GM12891 (cell line): Measurements from ENCODE around the gene ZCCHC7.
A peak's percentile ranks its signal among the peaks of the same experiment; 100 is the strongest.

ENCODE experiments used
- DNase-seq: peaks from one replicate; pipeline ENCODE4 v3.0.0; 2011; ENCODE audit warnings: low spot score; ENCODE audit not compliant: insufficient read length
- FAIRE-seq: peaks from 2 replicates; lab custom pipeline; 2011; peaks lifted over from hg19 to GRCh38; lab: Jason Lieb, UNC
- PAX5 ChIP-seq: IDR thresholded peaks from 2 replicates; pipeline ENCODE4 v1.6.1; 2011; ENCODE audit warnings: low read length, moderate library complexity, mild to moderate bottlenecking; ENCODE audit not compliant: insufficient read depth, severe bottlenecking
- POLR2A ChIP-seq: IDR thresholded peaks from 2 replicates; pipeline ENCODE4 v1.6.1; 2011; ENCODE audit warnings: low read depth, low read length, control low read depth
- POLR2AphosphoS5 ChIP-seq: IDR thresholded peaks from 2 replicates; pipeline ENCODE4 v1.6.1; 2011; ENCODE audit warnings: low read depth, low read length, control low read depth
- POU2F2 ChIP-seq: IDR thresholded peaks from 2 replicates; pipeline ENCODE4 v1.6.1; 2011; ENCODE audit warnings: low read depth, mild to moderate bottlenecking, control low read depth, low read length, moderate library complexity
- SPI1 ChIP-seq: IDR thresholded peaks from 2 replicates; pipeline ENCODE4 v1.6.1; 2011; ENCODE audit warnings: low read depth, low read length, control low read depth
- TAF1 ChIP-seq: IDR thresholded peaks from 2 replicates; pipeline ENCODE4 v1.6.1; 2011; ENCODE audit warnings: low read depth, low read length, control low read depth

The ZCCHC7 gene

GRCh38 chr9:37343724-37344123, 223.3 kb downstream of the ZCCHC7 start:
- FAIRE-seq: no peak
- DNase-seq: no peak
- TF ChIP-seq POLR2A (no peak), POLR2AphosphoS5 (no peak), PAX5 (no peak), POU2F2 (no peak), TAF1 (no peak), SPI1 (no peak)

- TF ChIP-seq SPI1 (no peak), POU2F2 (no peak), PAX5 (no peak), POLR2AphosphoS5 (no peak), POLR2A (no peak), TAF1 (no peak)
- no peak for FAIRE-seq
- DNase-seq: no peak
These were observed 224.7 kb downstream of the ZCCHC7 start for GRCh38 chr9:37345038-37345437.

DNA sequence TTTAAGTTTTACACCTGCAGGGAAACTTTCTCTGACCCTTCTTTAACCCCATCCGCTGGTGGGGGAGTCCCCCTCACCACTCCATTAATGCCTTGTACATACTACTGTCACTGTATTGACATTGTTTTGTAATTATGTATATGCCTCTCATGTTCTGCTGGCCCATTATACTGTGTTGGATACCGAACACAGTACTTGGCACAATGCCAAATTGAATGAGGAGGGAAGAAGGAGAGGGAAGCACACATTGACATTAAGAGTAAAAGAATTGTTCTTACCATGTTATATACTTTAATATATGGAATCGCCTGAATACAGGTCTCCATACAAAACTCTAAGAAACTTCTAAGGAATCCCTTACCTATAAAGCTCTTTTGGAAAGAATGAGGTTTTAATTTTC, 228.5 kb downstream of the ZCCHC7 start:
- FAIRE-seq (peak; percentile 78), DNase-seq (no peak)
- TF ChIP-seq SPI1: no peak
- TF ChIP-seq POU2F2: no peak
- TF ChIP-seq PAX5: no peak
- no peak for TF ChIP-seq TAF1
- TF ChIP-seq POLR2AphosphoS5: no peak
- TF ChIP-seq POLR2A: no peak

GRCh38 chr9:37350486-37351190, 230.3 kb downstream of the ZCCHC7 start:
- no peak for TF ChIP-seq POU2F2
- no peak for TF ChIP-seq POLR2A
- no peak for TF ChIP-seq PAX5
- no peak for TF ChIP-seq TAF1
- no peak for TF ChIP-seq SPI1
- TF ChIP-seq POLR2AphosphoS5: no peak
- no peak for DNase-seq
- FAIRE-seq: no peak

DNA sequence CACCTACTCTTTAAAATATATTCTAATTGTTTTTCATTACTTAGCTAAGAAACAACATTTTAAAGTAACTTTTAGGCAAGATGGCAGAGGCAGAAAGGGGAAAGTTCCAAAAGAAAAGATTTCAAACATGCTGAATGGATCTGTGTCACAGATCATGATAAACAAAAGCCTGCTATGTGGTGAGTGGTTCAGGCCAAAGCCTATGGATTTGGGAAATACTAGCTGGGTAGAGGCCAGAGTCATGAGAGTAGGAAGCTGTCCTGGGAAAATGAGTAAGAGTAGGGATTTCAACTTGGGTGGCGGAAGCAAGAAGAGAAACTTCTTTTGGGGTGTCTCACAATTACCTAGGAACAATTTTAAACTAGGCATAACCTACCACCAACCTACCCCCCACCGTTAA, 233.4 kb downstream of the ZCCHC7 start:
- no peak for FAIRE-seq
- TF ChIP-seq SPI1: no peak
- TF ChIP-seq POU2F2: no peak
- no peak for TF ChIP-seq POLR2AphosphoS5
- no peak for TF ChIP-seq TAF1
- no peak for TF ChIP-seq PAX5
- TF ChIP-seq POLR2A: no peak
- no peak for DNase-seq

DNA sequence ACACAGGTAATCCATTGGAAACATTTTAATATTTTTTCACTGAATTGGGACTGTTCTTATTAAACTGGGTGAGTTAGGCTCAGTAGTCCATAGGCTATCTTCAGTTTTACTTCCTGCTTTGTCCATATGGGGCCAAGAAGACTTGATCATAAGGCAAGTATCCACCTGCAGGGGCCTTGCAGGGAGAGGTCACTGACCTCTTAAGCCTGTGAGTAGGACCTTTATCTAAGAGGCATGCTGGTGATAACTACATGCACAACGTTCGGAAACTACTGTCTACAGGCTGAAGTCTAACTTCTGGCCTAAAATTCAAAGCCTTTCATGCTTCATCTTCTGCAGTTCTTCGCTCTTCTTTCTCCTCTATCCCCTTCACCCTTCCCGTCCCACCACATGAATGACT, 242.1 kb downstream of the ZCCHC7 start:
- DNase-seq (no peak), FAIRE-seq (no peak)
- no peak for TF ChIP-seq POLR2A
- TF ChIP-seq TAF1: no peak
- no peak for TF ChIP-seq POU2F2
- TF ChIP-seq POLR2AphosphoS5: no peak
- no peak for TF ChIP-seq PAX5
- no peak for TF ChIP-seq SPI1

- TF ChIP-seq SPI1 (no peak), POU2F2 (no peak), PAX5 (no peak), POLR2A (no peak), POLR2AphosphoS5 (no peak), TAF1 (no peak)
- DNase-seq: no peak
- FAIRE-seq: peak; percentile 71
These were observed 242.8 kb downstream of the ZCCHC7 start for GRCh38 chr9:37363124-37363523.

DNA sequence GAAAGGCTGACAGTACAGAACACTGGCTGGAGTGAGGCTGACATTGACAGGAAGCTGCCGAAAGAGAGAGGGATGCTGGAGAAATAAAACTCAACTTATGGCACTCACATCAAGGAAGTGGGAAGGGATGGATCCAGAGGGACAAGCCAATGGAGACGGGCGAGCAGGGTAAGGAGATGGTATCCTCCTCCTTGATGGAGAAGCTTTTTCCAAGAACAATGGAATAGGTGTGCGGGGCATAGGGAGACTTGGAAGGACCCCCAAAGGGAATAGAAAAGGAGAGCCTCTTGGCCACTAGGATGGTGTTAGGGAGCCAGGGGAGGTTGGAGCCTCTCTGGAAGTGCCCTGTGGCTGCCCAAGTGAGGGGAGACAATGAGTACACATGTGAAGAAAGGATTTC, 243.8 kb downstream of the ZCCHC7 start:
- FAIRE-seq: peak; percentile 58
- no peak for TF ChIP-seq TAF1
- TF ChIP-seq POLR2A: peak; percentile 33; the same call in 1 of the 2 replicates
- no peak; the same call in 1 of the 2 replicates for TF ChIP-seq POLR2AphosphoS5
- no peak for TF ChIP-seq PAX5
- no peak for TF ChIP-seq SPI1
- no peak for DNase-seq

DNA sequence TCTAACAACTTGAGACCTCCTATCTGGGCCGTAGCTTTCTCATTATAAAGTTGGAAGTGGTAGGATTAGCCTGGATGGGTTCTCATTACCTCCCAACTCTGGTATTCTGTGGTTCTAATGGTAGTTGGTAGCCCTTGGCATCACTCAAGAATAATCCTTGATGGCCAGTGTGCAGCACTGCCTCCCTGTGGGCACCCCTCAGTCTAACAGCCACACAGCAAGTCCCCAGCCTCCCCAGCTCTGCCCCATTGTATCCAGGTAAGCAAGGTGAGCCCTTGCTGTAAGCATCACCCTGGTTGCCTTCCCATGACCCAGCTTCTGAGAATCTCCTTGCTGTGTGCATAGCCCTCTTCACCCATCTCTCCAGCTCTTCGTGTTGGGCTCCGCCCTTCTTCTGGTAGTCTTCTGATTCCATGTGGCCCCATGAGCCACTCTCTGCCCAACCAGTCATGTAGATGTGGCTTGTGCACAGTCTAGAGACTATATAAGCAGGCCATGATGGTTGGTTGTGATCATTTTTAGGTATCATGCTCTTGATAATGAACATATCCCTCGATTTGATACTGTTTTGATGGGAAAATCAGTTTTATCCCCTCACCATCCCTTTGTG, 244.5 kb downstream of the ZCCHC7 start:
- DNase-seq (no peak), FAIRE-seq (peak; percentile 72)
- TF ChIP-seq TAF1 (no peak), SPI1 (no peak), POLR2A (no peak), PAX5 (no peak), POU2F2 (no peak), POLR2AphosphoS5 (no peak)

- DNase-seq (no peak), FAIRE-seq (no peak)
- peak; percentile 87 for TF ChIP-seq POLR2A
- TF ChIP-seq POU2F2: peak; percentile 98
- peak; percentile 80 for TF ChIP-seq POLR2AphosphoS5
- TF ChIP-seq SPI1: no peak
- TF ChIP-seq PAX5: no peak
- TF ChIP-seq TAF1: peak; percentile 83
These were observed 249.3 kb downstream of the ZCCHC7 start for GRCh38 chr9:37369671-37370070.
